CD14-positive monocyte (primary cell): ENCODE results near the gene SLC30A10. TPM values are rescaled to one million over a fixed set of nuclear protein-coding genes. Genes with fewer than 3 reads are reported as not detected.
"Not testable (repeated sequence)": the region's sequence is repeated elsewhere in the genome, so short reads cannot be mapped to it uniquely, and the experiment has no call there.

Experiments used
- DNase-seq, 3 donors: peaks; one replicate each; pipeline ENCODE4 v3.0.0-alpha.2; 2011 to 2022
- H2AFZ ChIP-seq: 2 replicates; pipeline ENCODE4 v1.6.0; 2012; ENCODE audit warnings: mild to moderate bottlenecking, low read depth, low read length, inconsistent platforms; ENCODE audit not compliant: insufficient read depth, poor library complexity, severe bottlenecking
- H3K27ac ChIP-seq, 2 donors: 1 replicate in 1 of 2; 2 replicates in 1 of 2; pipeline ENCODE4 v1.5.1; 2012 to 2013; ENCODE audit warnings: low read length in 2 of 2, control low read depth in 1 of 2, inconsistent platforms in 1 of 2, low read depth in 1 of 2, mild to moderate bottlenecking in 1 of 2
- H3K27me3 ChIP-seq, 2 donors: one replicate each; pipeline versions ENCODE4 v1.6.0 to v1.6.1; 2011 to 2013; ENCODE audit warnings: low read length in 2 of 2; ENCODE audit not compliant: control insufficient read depth in 2 of 2, insufficient read depth in 2 of 2
- H3K36me3 ChIP-seq, 2 donors: replicated peaks in 1 of 2; 1 replicate in 1 of 2; 2 replicates in 1 of 2; pipeline versions ENCODE4 v1.5.1 to v1.6.1; 2012 to 2013; ENCODE audit warnings: low read length in 2 of 2, control low read depth in 1 of 2, inconsistent platforms in 1 of 2, mild to moderate bottlenecking in 1 of 2; ENCODE audit not compliant: insufficient read depth in 2 of 2, control insufficient read depth in 1 of 2
- H3K4me1 ChIP-seq, 2 donors: 1 replicate in 1 of 2; 2 replicates in 1 of 2; pipeline versions ENCODE4 v1.5.1 to v1.6.1; 2012 to 2013; ENCODE audit warnings: low read length in 2 of 2, control low read depth in 1 of 2, inconsistent platforms in 1 of 2, mild to moderate bottlenecking in 1 of 2, moderate library complexity in 1 of 2; ENCODE audit not compliant: insufficient read depth in 2 of 2, control insufficient read depth in 1 of 2
- H3K4me2 ChIP-seq: replicated peaks from 2 replicates; pipeline ENCODE3; 2012; ENCODE audit warnings: low read length, moderate library complexity, mild to moderate bottlenecking; ENCODE audit not compliant: poor library complexity, severe bottlenecking; ENCODE audit errors: extremely low read depth
- H3K4me3 ChIP-seq, 3 experiments: fragments of 200-600 bp in 1 of 3; sonication (generic) in 1 of 3; replicated peaks in 1 of 3; 1 replicate in 2 of 3; 2 replicates in 1 of 3; pipeline ENCODE4 v1.5.1; 2011 to 2013; ENCODE audit warnings: low read length in 3 of 3, mild to moderate bottlenecking in 3 of 3, control low read depth in 2 of 3, low read depth in 2 of 3, inconsistent platforms in 1 of 3, moderate library complexity in 1 of 3
- H3K79me2 ChIP-seq: 2 replicates; pipeline ENCODE4 v1.6.0; 2012; ENCODE audit warnings: mild to moderate bottlenecking, control low read depth, inconsistent platforms, low read length, moderate library complexity; ENCODE audit not compliant: insufficient read depth
- H3K9ac ChIP-seq: 2 replicates; pipeline ENCODE4 v1.6.0; 2017; ENCODE audit warnings: low read length, mild to moderate bottlenecking; ENCODE audit not compliant: insufficient read depth, poor library complexity, severe bottlenecking
- H3K9me3 ChIP-seq, 2 donors: replicated peaks in 1 of 2; 1 replicate in 1 of 2; 2 replicates in 1 of 2; pipeline versions ENCODE4 v1.5.1 to v1.6.1; 2012 to 2013; ENCODE audit warnings: low read length in 2 of 2, control low read depth in 1 of 2; ENCODE audit not compliant: control insufficient read depth in 1 of 2, insufficient read depth in 1 of 2
- H4K20me1 ChIP-seq: 2 replicates; pipeline ENCODE4 v1.6.0; 2012; ENCODE audit warnings: mild to moderate bottlenecking, low read length, control low read depth, moderate library complexity; ENCODE audit not compliant: insufficient read depth
- H3K27ac Mint-ChIP-seq, 7 donors: one replicate each; pipeline ENCODE4 v1.8.0; 2020; ENCODE audit warnings: mild to moderate bottlenecking in 7 of 7, mixed read lengths in 7 of 7, moderate library complexity in 6 of 7, inconsistent platforms in 2 of 7
- H3K27me3 Mint-ChIP-seq, 3 donors: one replicate each; pipeline ENCODE4 v1.8.0; 2021 to 2022; ENCODE audit warnings: low read depth in 3 of 3, mild to moderate bottlenecking in 3 of 3, mixed read lengths in 3 of 3, moderate library complexity in 3 of 3, inconsistent platforms in 1 of 3
- H3K36me3 Mint-ChIP-seq, 2 donors: one replicate each; pipeline ENCODE4 v1.8.0; 2020; ENCODE audit warnings: mixed read lengths in 2 of 2, inconsistent platforms in 1 of 2, mild to moderate bottlenecking in 1 of 2
- H3K4me1 Mint-ChIP-seq: one replicate; pipeline ENCODE4 v1.8.0; 2020; ENCODE audit warnings: mild to moderate bottlenecking, mixed read lengths
- H3K4me3 Mint-ChIP-seq, 2 donors: one replicate each; pipeline ENCODE4 v1.8.0; 2020; ENCODE audit warnings: mild to moderate bottlenecking in 2 of 2, mixed read lengths in 2 of 2, moderate library complexity in 1 of 2
- H3K9me3 Mint-ChIP-seq, 7 donors: one replicate each; pipeline ENCODE4 v1.8.0; 2020 to 2022; ENCODE audit warnings: mixed read lengths in 7 of 7, mild to moderate bottlenecking in 6 of 7, moderate library complexity in 6 of 7, inconsistent platforms in 2 of 7
- CTCF ChIP-seq: fragments of 200-600 bp; IDR thresholded peaks from one replicate; pipeline ENCODE4 v1.8.0; 2022; ENCODE audit warnings: antibody characterized with exemption, mild to moderate bottlenecking
- WGBS: methylation state at CpG from one replicate; pipeline ENCODE4 v1.1.5; 2013; ENCODE audit warnings: missing lambda C conversion rate; ENCODE audit not compliant: insufficient coverage; 5-methylcytosine and 5-hydroxymethylcytosine counted together
- intact Hi-C, 2 donors: fragments of 100-400 bp; cut with micrococcal nuclease; formaldehyde crosslinking; loops; one replicate each; pipeline versions ENCODE4 v1.15.0 to v1.15.1; 2023
- polyA plus RNA-seq, 3 donors: library from polyadenylated mRNA; depleted of rRNA in 1 of 3; unstranded in 2 of 3; stranded (reverse) in 1 of 3; fragments of 300-500 nt in 2 of 3; fragments of >200 nt in 1 of 3; fragmentation: Illumina TruSeq in 2 of 3; gene quantifications; 1 replicate in 2 of 3; 2 replicates in 1 of 3; pipeline ENCODE4 v1.2.3, GENCODE V29; 2012 to 2021

The SLC30A10 gene
- polyA plus RNA-seq, 3 donors = not detected

- H3K4me3 ChIP-seq, intact Hi-C loops: not testable (repeated sequence)
These were observed 36.5 kb downstream of the SLC30A10 start for GRCh38 chr1:219891846-219892245.

GRCh38 chr1:219888667-219889066, 39.7 kb downstream of the SLC30A10 start:
- H4K20me1 ChIP-seq, H3K27ac ChIP-seq, H3K4me3 ChIP-seq, H3K4me2 ChIP-seq, H3K9me3 ChIP-seq, DNase-seq, H3K79me2 ChIP-seq, H3K27me3 Mint-ChIP-seq, H3K27ac Mint-ChIP-seq, H2AFZ ChIP-seq, intact Hi-C loops, H3K4me1 ChIP-seq, H3K36me3 ChIP-seq, H3K27me3 ChIP-seq, H3K36me3 Mint-ChIP-seq, H3K4me3 Mint-ChIP-seq, H3K9ac ChIP-seq, H3K4me1 Mint-ChIP-seq: not testable (repeated sequence)
- no CpG with 5 or more reads among the region's 4 CpGs for WGBS
- peaks cover 2 to 12% (median 4%) of the 10 kb centered on the region in 7 donors for H3K9me3 Mint-ChIP-seq

More at GRCh38 chr1:219891846-219892245, 36.5 kb downstream of the SLC30A10 start:
- H3K4me3 Mint-ChIP-seq, H3K27me3 ChIP-seq, H3K4me1 Mint-ChIP-seq, H3K36me3 ChIP-seq, H3K4me2 ChIP-seq, H4K20me1 ChIP-seq, H3K9ac ChIP-seq, H2AFZ ChIP-seq, H3K9me3 ChIP-seq, H3K4me1 ChIP-seq, DNase-seq, H3K36me3 Mint-ChIP-seq, H3K27ac Mint-ChIP-seq, H3K27me3 Mint-ChIP-seq, H3K79me2 ChIP-seq, H3K27ac ChIP-seq: not testable (repeated sequence)
- no CpG with 5 or more reads among the region's 4 CpGs for WGBS
- peaks cover 2 to 12% (median 7%) of the 10 kb centered on the region in 7 donors for H3K9me3 Mint-ChIP-seq

- Histone ChIP-seq H3K27ac (no peak overlapping the region), H4K20me1 (no peaks in the 10 kb centered on the region), H3K4me1 (no peaks in the 10 kb centered on the region), H3K4me2 (no peak overlapping the region), H2AFZ (no peak overlapping the region), H3K27me3 (peaks cover 0 to 2% of the 10 kb centered on the region in 2 donors), H3K9me3 (no peaks in the 10 kb centered on the region), H3K79me2 (no peaks in the 10 kb centered on the region), H3K9ac (no peak overlapping the region), H3K36me3 (no peaks in the 10 kb centered on the region), H3K4me3 (no peak overlapping the region)
- TF ChIP-seq CTCF = no peak
- peaks cover 2 to 6% (median 2%) of the 10 kb centered on the region in 3 donors for H3K27me3 Mint-ChIP-seq
- no peak overlapping the region for H3K4me3 Mint-ChIP-seq
- H3K36me3 Mint-ChIP-seq = no peaks in the 10 kb centered on the region
- H3K27ac Mint-ChIP-seq = no peak overlapping the region
- H3K4me1 Mint-ChIP-seq = peaks cover 8% of the 10 kb centered on the region
- DNase-seq = no peak
- intact Hi-C loops = no loop called here
- H3K9me3 Mint-ChIP-seq = peaks cover 0 to 9% (median 3%) of the 10 kb centered on the region in 7 donors
- no CpG with 5 or more reads among the region's 2 CpGs for WGBS
These were observed 42.7 kb downstream of the SLC30A10 start for GRCh38 chr1:219885680-219886079.
